Measurements from ENCODE around the gene KCTD15.
"Not testable (repeated sequence)": the region's sequence is repeated elsewhere in the genome, so short reads cannot be mapped to it uniquely, and the experiment has no call there.

Gene KCTD15

DNA sequence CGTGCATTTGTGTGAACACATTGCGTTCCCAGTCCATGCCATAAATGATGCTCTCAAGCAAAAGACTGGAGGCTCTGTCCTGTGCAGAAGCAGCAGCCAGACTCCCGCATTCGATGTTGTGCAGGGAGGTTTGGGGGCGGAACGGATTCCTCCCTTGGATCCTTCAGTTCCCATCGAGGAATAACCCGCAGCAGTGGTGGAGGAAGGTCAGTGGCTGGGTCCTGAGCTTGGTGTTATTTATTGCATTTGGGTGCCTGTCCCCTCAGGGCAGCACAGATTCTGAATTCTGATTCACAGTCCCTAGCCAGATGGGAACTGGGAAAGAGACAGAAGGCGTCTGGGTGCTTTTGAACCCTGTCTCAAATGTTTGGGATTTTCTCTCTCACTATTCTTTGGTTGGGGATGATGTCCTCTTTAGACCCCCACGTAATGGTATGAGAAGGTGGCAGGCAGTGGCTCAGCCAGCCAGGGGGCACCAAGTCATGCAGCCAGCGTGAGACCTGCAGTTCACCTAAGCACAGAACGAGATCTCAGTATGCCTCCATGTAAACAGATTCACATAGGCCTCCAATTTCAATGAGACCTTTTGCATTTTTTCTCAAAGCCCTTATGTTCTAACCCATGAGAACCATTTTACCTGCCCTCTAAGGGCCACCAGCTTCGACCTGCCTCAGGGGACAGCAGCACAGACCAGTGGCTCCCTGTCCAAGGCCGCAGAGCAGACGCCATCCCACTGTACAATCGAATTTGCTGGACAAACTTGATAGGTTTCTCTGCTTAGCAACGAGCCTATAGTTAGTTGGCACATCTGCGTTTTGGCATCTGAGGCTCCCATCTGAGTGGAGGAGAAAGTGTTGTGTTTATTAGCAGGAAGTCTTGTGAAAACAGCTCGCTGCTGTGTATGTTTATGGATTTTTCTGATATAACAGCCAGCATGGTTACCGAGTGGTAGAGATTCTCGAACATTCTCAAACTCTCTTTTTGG, 17.8 kb downstream of the KCTD15 start:
- DNase-seq (ENCODE audit: low read depth), result no peak

DNA sequence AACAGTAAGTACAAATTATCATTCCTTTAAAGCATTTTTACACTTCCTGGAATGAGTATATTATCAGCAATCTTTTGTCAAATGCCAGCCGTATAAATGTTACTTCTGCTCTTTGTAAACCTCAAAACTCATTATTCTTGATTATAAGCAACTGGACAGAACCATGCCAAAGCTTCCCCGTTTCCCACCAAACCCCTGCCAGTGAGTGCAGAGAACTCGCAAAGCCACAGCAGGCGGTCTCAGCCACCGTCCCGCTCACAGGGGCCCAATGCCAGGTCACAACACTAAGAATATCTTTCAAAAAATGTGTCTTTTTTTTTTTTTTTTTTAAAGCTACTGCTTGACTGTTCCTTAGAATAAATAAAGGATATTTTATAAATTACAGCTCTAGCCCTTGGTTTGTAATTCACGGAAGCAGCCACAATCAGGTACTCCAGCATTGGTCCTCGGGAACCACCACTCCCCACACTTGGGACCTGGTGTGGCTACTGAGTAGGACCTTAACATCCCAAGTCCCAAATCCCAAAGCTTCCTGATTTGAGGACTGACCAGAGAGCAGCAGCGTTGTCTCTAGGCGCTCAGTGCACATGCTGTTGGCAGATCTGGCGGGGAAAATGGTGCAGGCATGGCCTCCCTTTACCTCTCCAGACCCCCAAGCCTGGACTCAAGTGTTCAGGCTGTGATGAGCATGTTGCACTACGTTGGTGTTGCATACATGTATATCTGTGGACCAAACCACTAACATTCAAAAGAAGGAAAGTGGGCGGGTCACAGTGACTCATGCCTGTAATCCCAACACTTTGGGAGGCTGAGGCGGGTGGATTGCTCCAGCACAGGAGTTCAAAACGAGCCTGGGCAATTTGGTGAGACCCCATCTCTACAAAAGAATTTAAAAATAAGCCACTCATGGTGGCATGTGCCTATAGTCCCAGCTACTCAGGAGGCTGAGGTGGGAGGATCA, 19.0 kb downstream of the KCTD15 start:
- no peak for DNase-seq (ENCODE audit: low read depth)

DNA sequence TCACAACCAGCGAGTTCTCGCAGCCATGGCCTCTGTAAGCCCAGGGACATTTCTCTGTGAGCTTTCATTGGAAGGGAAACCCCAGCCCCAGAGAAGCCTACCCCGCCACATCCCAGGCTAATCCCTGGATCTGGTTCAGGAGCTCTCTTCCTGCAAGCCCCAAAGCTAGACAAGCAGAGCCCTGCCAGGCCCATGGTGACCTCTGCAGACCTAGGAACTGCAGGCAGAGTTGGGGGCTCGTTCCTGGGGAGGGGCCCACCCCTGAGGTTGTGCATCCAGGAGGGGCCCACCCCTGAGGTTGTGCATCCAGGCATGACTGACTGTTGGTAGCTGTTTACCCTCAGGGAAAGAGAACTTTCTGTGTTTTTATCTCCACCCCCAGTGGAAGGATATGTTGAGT, 21.7 kb downstream of the KCTD15 start:
- no peak for DNase-seq (ENCODE audit: low read depth)

DNA sequence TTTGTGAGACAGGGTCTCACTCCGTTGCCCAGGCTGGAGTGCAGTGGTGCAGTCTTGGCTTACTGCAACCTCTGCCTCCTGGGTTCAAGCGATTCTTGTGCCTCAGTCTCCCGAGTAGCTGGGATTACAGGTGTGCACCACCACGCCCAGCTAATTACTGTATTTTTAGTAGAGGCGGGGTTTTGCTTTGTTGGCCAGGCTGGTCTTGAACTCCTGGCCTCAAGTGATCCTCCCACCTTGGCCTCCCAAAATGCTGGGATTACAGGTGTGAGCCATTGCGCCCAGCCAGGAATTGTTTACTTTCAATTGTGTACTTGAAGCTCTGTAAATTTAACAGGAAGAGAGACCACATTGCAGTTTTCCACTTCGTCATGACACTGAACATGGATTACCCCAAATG, 22.4 kb downstream of the KCTD15 start:
- not testable (repeated sequence) for DNase-seq (ENCODE audit: low read depth)

DNA sequence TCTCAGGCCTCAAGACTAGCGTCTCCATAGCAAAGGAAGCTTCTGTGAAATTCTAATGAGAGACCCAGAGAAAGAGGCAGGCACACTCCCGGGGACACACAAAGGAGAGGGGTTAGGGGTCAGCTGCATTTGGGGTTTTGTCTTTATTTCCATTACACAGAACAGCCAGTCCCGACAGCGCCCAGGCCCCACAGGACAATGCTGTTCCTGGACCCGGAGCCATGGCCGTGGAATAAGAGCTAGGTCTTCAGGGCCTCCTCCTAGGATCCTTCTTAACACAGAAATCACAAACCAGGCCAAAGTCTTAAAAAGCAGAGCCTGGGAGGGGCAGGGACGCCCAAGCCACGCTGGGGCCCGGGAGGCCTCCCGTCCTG, 22.8 kb downstream of the KCTD15 start:
- DNase-seq (ENCODE audit: low read depth), result no peak

DNA sequence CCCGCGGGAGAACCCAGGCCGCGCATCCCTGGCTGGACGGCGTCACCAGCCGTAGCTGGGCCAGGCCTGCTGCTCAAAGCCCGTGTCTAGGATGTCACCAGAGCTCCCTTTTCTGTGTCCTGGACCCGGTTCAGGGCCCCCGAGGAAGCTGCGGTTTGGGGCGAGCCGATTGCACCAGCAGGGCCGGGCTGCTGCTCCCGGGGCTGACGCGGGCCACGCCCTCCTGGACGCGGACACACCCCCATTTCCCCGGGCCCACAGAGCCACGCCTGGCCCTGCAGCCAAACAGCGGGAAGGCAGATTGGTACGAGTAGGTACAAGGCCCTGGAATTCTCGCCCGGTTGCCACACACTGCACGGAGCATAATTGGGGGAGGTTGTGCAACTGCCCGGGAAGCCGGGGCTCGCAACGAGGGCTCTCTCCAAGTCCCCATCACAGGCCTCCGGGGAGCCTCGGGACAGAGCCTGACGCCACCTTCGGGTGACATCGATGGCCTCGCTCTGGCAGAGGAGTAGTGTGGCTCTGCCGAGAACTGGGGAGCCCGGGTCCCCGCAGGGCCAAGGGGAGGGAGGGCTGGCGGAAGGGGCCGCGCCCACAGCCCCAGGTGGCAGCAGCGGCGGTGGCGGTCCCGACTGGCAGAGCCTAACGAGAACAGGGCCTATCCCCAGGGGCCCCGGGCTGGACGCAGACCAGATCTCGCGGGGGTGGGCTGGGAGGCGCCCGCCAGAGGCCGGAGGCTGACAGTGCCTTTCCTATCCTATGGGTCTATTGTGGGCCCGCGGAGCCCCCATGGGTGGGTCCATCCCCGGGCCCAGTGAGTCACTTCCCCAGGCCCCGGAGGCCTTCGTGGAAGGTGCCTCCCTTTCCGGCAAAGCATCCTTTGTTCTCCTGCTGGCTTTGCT, 23.5 kb downstream of the KCTD15 start:
- peak; percentile 46 for DNase-seq (ENCODE audit: low read depth)

DNA sequence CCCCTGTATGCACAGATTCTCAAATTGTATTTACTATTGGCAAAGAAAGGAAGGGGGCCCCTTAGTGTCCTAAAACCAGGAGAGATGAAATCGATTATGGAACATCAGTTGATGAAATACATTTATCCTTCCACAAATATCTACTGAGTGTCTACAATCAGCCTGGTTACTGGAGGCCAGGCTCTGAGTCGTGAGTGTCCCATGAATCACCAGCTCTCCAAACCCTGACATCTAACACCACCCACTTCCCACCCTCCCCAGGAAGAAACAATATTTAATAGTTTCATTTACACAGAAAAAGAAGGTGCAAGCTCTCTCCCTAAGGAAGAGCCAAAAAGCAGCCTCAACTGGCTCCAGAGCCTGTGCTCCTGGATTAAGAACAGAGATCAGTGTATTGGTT, 25.2 kb downstream of the KCTD15 start:
- no peak for DNase-seq (ENCODE audit: low read depth)

DNA sequence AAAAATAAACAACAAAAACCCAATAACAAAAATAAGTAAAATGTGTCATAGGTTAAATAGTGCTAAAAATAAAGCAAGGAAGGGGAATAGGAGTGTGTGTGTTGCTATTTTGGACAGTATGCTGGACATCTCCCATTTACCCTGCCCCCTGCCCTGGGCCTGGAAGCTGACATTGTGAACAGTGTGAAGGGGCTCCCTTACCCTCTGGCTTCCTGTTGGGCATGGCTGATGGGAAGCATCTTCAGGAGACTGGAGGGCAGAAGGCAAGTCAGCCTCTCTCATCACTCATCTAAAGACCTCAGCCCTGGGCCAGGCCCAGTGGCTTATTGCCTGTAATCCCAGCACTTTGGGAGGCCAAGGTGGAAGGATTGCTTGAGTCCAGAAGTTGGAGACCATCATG, 26.7 kb downstream of the KCTD15 start:
- DNase-seq (ENCODE audit: low read depth), result no peak

DNA sequence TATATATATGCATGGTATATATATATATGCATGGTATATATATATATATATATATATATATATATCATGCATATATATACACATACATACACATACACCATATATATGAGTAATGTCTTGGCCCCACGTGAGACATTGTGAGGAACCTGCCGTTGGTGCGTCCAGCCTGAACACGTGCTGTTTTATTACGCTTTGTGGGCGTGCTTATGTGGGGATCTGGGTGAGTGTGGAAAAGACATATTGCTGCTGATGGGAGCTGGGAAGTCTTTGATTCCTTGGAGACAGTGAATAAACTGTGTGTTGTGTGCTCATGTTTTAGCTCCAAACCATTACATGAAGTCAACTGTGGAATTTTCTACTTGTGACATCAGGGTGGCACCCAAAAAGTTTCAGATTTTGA, 28.9 kb downstream of the KCTD15 start:
- no peak for DNase-seq (ENCODE audit: low read depth)

DNA sequence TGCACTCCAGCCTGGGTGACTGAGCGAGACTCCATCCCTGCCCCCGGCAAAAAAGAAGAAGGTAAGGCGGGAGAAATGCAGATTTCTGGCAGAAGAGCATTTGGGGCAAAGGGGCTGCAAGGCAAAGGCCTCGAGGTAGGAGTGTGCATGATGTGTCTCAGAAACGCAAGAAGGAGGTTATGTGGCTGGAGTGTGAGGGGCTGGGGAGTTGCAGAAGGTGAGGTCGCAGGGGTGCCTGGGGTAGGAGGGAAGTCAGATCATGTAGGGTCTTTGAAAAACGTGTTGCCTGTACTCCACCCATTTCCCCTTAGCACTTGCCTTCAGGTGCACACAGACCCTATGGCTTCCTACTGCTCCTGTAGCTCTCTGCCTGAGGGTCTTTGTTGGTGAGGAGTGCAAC, 29.9 kb downstream of the KCTD15 start:
- DNase-seq (ENCODE audit: low read depth), result no peak

DNA sequence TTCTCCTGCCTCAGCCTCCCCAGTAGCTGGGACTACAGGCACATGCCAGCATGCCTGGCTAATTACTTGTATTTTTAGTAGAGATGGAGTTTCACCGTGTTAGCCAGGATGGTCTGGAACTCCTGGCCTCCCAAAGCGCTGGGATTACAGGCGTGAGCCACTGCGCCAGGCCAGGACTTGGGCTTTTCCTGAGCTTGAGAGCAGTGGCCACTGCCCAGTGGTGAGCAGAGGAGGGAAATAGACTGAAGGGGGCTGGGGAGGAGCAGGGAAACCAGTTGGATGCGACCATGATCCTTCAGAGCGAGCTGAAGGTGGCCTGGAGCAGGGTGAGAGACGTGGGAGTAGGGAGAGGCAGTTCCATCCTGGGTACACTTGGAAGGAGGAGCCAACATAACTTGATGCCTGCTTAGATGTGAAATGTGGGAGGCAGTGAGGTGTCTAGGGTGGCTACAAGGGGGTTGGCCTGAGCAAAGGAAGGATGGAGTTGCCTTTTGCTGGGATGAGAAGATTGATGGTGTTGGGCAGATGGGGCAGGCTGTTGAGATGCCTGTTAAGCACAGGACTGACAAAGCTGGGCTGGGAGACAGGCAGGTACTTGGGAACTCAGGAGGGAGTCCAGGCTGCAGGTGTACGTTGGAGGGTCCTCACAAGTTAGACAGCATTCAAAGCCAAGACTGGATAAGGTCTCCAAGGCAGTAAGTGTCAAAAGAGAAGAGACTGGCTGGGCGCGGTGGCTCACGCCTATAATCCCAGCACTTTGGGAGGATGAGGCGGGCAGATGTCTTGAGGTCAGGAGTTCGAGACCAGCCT, 31.8 kb downstream of the KCTD15 start:
- no peak for DNase-seq (ENCODE audit: low read depth)

DNA sequence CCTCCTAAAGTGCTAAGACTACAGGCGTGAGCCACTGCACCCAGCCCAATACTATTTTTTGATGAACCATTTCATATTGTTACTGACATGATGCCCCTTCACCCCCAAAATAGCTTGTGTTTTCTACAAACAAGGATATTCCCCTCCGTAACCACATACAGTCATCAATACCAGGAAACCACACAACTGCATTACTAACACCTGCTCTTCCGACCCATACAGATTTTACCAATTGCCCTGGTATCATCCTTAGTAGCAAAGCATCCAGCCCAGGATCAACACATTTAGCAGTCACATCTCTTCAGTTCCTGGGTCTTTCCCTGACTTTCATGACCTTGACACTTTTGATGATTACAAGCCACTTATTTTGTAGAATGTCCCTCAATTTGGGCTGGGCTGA, 33.6 kb downstream of the KCTD15 start:
- no peak for DNase-seq (ENCODE audit: low read depth)

DNA sequence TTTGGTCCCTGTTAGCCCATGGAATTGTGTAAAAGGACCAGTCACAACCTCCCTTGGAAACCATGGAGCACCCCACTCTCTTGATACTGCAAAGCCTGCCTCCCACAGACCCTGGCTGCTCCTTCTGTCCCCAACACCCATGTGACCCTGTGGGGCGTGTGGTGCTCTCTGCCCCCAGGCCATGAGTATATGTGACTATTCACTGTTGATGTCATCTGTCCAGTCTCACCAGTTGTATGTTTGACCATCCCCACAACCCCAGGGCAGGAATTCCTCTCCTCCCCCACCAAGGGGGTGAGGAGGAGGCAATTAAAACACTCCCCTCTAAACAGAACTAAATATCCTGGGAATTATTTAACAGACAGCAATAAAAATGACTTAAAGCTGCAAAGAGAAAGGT, 35.2 kb downstream of the KCTD15 start:
- DNase-seq (ENCODE audit: low read depth), result no peak

DNA sequence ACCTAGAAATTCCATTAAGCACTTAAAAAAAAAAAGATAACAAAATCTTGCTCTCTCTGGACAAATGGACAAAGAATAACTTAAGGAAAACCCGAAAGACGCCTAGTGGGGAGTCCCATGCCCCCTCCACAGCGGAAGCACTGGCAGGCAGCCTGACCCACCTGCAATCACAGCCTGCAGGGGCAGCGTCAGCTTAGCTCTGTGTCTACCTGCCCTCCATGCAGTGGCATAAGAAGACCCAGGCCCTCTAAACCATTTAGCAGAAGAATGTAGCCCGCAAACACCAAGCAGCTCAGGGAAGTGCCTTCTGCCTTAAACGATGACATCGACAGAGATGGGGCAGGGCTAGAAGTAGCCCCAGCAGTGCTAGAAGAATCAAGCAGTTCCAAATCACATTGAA, 36.0 kb downstream of the KCTD15 start:
- DNase-seq (ENCODE audit: low read depth), result no peak

DNA sequence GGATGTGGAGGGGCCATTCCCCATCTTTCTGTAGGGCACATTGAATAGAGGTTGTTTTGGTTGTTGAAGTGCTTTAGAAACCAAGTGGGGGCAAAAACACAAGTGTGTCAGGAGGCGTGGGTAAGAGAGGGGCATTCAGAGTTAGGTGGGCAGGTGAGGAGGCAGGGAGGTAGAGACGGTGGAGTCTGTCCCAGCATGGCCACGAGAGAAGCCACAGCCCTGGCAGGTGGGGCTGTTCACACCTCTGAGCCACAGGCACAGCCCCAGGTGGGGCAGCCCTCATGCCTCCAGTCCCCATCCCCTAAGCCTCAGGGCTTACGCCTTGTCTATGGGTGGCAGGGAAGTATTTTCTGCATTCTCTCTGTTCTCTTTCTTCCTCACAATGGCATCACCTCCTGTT, 43.7 kb downstream of the KCTD15 start:
- no peak for DNase-seq (ENCODE audit: low read depth)

DNA sequence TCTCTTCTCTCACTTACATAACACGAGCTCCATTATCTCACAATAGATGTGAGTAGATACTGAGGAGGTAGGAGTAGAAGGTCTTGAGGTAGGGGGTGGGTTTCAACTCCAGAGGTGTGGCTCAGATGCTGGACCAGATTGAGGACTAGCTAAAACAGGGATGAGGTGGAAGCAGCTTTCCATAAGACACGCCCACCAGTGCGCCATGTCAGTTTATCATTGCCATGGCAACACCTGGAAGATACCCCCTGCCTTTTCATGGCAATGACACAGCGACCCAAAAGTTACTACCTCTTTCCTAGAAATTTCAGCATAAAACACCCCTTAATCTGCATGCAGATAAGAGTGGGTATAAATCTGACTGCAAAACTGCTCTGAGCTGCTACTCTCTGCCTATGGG, 44.1 kb downstream of the KCTD15 start:
- DNase-seq (ENCODE audit: low read depth), result no peak

DNA sequence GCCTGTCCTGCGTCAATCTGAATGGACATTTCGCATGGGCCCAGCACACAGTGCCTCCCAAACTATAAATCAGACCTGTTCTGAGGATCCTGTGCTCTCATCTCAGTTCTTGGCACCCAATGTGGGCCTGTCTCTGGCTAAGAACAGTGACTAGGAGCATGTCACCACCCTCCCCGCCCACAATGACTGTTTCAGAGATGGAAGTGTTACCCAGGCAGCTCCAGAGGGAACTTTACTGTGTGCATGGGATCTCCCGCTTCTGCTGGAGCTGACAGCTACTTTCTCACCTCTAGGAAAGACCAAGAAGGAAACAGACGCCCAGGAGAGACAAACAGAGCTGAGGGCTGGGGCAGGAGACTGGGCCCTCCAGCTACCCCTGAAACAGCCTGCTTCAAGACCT, 45.0 kb downstream of the KCTD15 start:
- no peak for DNase-seq (ENCODE audit: low read depth)

DNA sequence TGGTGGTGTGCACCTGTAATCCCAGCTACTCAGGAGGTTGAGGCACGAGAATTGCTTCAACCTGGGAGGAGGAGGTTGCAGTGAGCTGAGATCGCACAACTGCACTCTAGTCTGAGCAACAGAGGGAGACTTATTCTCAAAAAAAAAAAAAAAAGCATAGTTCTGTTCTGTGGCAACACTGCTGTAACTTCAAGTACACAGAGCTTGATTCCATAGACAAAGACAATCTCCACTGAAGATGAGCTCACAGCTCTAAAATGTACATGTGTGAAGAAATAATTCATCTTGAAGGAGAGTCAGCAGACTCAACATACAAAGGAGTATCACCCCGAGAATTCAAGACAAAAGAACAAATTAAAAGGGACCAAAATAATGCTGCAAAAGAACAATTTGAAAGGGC, 47.8 kb downstream of the KCTD15 start:
- no peak for DNase-seq (ENCODE audit: low read depth)

DNA sequence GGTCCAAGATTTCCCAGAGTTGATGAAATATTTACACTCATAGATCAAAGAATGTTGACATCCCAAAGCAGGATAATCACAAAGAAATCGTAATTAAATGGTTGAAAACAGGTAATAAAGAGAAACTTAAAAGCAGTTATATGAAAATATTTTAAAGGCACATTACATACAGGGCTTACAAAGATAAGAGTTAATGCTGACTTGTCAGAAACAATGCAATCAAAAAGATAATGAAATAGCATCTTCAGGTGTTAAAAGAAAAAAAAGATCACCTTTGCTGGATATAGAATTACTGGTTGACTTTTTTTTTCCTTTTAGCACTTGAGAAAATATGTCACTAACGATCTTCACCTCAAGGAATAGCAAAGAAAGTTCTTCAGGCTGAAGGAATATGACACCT, 48.8 kb downstream of the KCTD15 start:
- DNase-seq (ENCODE audit: low read depth), result no peak

DNA sequence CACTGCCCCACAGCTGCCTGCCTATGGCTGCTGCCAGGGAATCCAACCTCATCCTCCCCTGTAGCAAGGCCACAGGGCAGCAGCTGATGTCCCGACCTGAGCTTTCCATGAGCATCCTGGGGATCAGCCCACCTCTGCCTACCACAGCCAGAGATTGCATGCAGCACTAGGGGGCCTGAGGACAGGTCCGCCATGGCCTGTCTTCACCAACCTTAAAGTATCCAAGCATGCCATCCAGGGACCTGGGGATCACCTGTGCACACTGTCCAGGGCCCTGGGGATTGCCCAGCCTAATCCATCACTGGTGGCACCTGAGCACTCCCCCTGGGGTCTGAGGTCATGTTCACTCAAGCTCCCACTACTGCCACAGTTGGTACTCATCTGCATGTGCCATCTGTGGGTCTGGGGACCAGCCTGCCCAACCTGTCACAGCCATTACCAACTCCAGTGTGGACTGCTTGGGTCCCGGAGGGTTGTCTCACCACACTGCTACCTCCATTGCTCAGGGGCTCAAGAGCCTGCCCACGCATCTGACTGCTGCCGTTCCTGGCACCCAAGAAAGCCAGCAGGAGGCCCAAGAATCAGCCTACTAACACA, 53.0 kb downstream of the KCTD15 start:
- DNase-seq (ENCODE audit: low read depth), result no peak

DNA sequence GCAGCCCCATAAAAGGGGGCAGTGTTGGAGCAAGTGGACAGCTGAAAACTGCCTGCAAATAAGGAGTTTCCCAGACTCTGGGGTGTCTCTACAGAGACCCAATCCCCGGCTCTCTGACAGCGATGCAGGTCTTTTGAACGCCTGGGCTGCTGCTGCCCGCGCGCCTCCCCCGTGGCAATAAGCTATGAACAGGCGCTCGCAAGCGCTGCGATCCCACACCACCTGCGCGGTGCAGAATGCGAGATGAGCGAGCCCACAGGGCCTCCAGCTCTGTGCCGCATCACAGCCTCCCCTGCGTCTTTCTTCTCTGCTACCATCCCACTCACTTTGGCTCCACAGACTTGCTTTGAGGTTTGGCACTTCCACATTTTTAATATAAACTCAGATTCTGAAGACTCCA, 62.3 kb downstream of the KCTD15 start:
- no peak for DNase-seq (ENCODE audit: low read depth)

Measured in activated T-helper 1 cell treated with Interleukin-2 at 50 U/mL for 16 hours (primary cell).